ENCODE results near the gene TENM3. TPM values are rescaled to one million over a fixed set of nuclear protein-coding genes. Genes with fewer than 3 reads are reported as not detected.

TENM3 gene
- total RNA-seq, 1 experiment from 2014 or later = not detected

- Histone ChIP-seq H3K4me1 (ENCODE audit: low read length) (no peaks in the 10 kb centered on the region), H3K9me2 (replicated peaks; ENCODE audit: insufficient read depth, low read length) (no peaks in the 10 kb centered on the region), H3K9me3 (ENCODE audit: low read length) (no peaks in the 10 kb centered on the region), H3K27ac (ENCODE audit: low read length) (no peak overlapping the region), H4K20me1 (ENCODE audit: insufficient read depth, low read depth, low read length) (no peaks in the 10 kb centered on the region), H3K4me2 (ENCODE audit: low read depth, low read length, poor library complexity, severe bottlenecking) (no peak overlapping the region), H3K4me3 (ENCODE audit: low read length) (no peak overlapping the region), H3K27me3 (ENCODE audit: low read length) (no peaks in the 10 kb centered on the region), H3K79me2 (ENCODE audit: low read length) (no peaks in the 10 kb centered on the region), H2AFZ (ENCODE audit: low read length) (no peak overlapping the region), H3K9ac (ENCODE audit: low read length) (no peak overlapping the region), H3K36me3 (ENCODE audit: insufficient read depth, low read length) (no peaks in the 10 kb centered on the region)
- DNase-seq = no peak
These were observed 293.1 kb downstream of the TENM3 start for GRCh38 chr4:182536221-182536811.

- Histone ChIP-seq H3K4me2 (ENCODE audit: low read depth, low read length, poor library complexity, severe bottlenecking) (no peak overlapping the region), H3K79me2 (ENCODE audit: low read length) (no peaks in the 10 kb centered on the region), H3K9me2 (replicated peaks; ENCODE audit: insufficient read depth, low read length) (no peaks in the 10 kb centered on the region), H3K4me3 (ENCODE audit: low read length) (no peak overlapping the region), H3K27ac (ENCODE audit: low read length) (no peak overlapping the region), H3K36me3 (ENCODE audit: insufficient read depth, low read length) (no peaks in the 10 kb centered on the region), H4K20me1 (ENCODE audit: insufficient read depth, low read depth, low read length) (no peaks in the 10 kb centered on the region), H3K27me3 (ENCODE audit: low read length) (no peaks in the 10 kb centered on the region), H2AFZ (ENCODE audit: low read length) (no peak overlapping the region), H3K9ac (ENCODE audit: low read length) (no peak overlapping the region), H3K9me3 (ENCODE audit: low read length) (no peaks in the 10 kb centered on the region), H3K4me1 (ENCODE audit: low read length) (no peaks in the 10 kb centered on the region)
- DNase-seq = no peak
These were observed 294.0 kb downstream of the TENM3 start for GRCh38 chr4:182537031-182537795.

- Histone ChIP-seq H3K9me3 (ENCODE audit: low read length) (no peaks in the 10 kb centered on the region), H3K9ac (ENCODE audit: low read length) (no peak overlapping the region), H3K36me3 (ENCODE audit: insufficient read depth, low read length) (no peaks in the 10 kb centered on the region), H4K20me1 (ENCODE audit: insufficient read depth, low read depth, low read length) (no peaks in the 10 kb centered on the region), H2AFZ (ENCODE audit: low read length) (no peak overlapping the region), H3K4me2 (ENCODE audit: low read depth, low read length, poor library complexity, severe bottlenecking) (no peak overlapping the region), H3K27ac (ENCODE audit: low read length) (no peak overlapping the region), H3K9me2 (replicated peaks; ENCODE audit: insufficient read depth, low read length) (no peaks in the 10 kb centered on the region), H3K79me2 (ENCODE audit: low read length) (no peaks in the 10 kb centered on the region), H3K4me1 (ENCODE audit: low read length) (no peaks in the 10 kb centered on the region), H3K4me3 (ENCODE audit: low read length) (no peak overlapping the region), H3K27me3 (ENCODE audit: low read length) (no peaks in the 10 kb centered on the region)
- no peak for DNase-seq
These were observed 294.8 kb downstream of the TENM3 start for GRCh38 chr4:182538031-182538430.

- Histone ChIP-seq H4K20me1 (ENCODE audit: insufficient read depth, low read depth, low read length) (no peaks in the 10 kb centered on the region), H3K79me2 (ENCODE audit: low read length) (no peaks in the 10 kb centered on the region), H3K27me3 (ENCODE audit: low read length) (no peaks in the 10 kb centered on the region), H3K9me2 (replicated peaks; ENCODE audit: insufficient read depth, low read length) (no peaks in the 10 kb centered on the region), H3K9me3 (ENCODE audit: low read length) (no peaks in the 10 kb centered on the region), H2AFZ (ENCODE audit: low read length) (no peak overlapping the region), H3K4me1 (ENCODE audit: low read length) (no peaks in the 10 kb centered on the region), H3K9ac (ENCODE audit: low read length) (no peak overlapping the region), H3K27ac (ENCODE audit: low read length) (no peak overlapping the region), H3K4me2 (ENCODE audit: low read depth, low read length, poor library complexity, severe bottlenecking) (no peak overlapping the region), H3K36me3 (ENCODE audit: insufficient read depth, low read length) (no peaks in the 10 kb centered on the region), H3K4me3 (ENCODE audit: low read length) (no peak overlapping the region)
- DNase-seq = no peak
These were observed 297.3 kb downstream of the TENM3 start for GRCh38 chr4:182540496-182540895.

GRCh38 chr4:182547435-182547834, 304.2 kb downstream of the TENM3 start:
- Histone ChIP-seq H3K9me2 (replicated peaks; ENCODE audit: insufficient read depth, low read length) (no peaks in the 10 kb centered on the region), H3K36me3 (ENCODE audit: insufficient read depth, low read length) (no peaks in the 10 kb centered on the region), H2AFZ (ENCODE audit: low read length) (no peak overlapping the region), H3K27me3 (ENCODE audit: low read length) (no peaks in the 10 kb centered on the region), H4K20me1 (ENCODE audit: insufficient read depth, low read depth, low read length) (no peaks in the 10 kb centered on the region), H3K4me2 (ENCODE audit: low read depth, low read length, poor library complexity, severe bottlenecking) (no peak overlapping the region), H3K79me2 (ENCODE audit: low read length) (no peaks in the 10 kb centered on the region), H3K9ac (ENCODE audit: low read length) (no peak overlapping the region), H3K4me3 (ENCODE audit: low read length) (no peak overlapping the region), H3K4me1 (ENCODE audit: low read length) (no peaks in the 10 kb centered on the region), H3K27ac (ENCODE audit: low read length) (no peak overlapping the region), H3K9me3 (ENCODE audit: low read length) (no peaks in the 10 kb centered on the region)
- no peak for DNase-seq

GRCh38 chr4:182548156-182548555, 305.0 kb downstream of the TENM3 start:
- H3K9ac ChIP-seq (ENCODE audit: low read length) = no peak overlapping the region
- no peak overlapping the region for H3K4me2 ChIP-seq (ENCODE audit: low read depth, low read length, poor library complexity, severe bottlenecking)
- H2AFZ ChIP-seq (ENCODE audit: low read length) = no peak overlapping the region
- DNase-seq = no peak
- no peaks in the 10 kb centered on the region for H3K27me3 ChIP-seq (ENCODE audit: low read length)
- no peaks in the 10 kb centered on the region for H3K9me3 ChIP-seq (ENCODE audit: low read length)
- H3K79me2 ChIP-seq (ENCODE audit: low read length) = no peaks in the 10 kb centered on the region
- H3K27ac ChIP-seq (ENCODE audit: low read length) = no peak overlapping the region
- H3K36me3 ChIP-seq (ENCODE audit: insufficient read depth, low read length) = no peaks in the 10 kb centered on the region
- no peak overlapping the region for H3K4me3 ChIP-seq (ENCODE audit: low read length)
- H3K4me1 ChIP-seq (ENCODE audit: low read length) = no peaks in the 10 kb centered on the region
- H3K9me2 ChIP-seq (replicated peaks; ENCODE audit: insufficient read depth, low read length) = no peaks in the 10 kb centered on the region
- H4K20me1 ChIP-seq (ENCODE audit: insufficient read depth, low read depth, low read length) = no peaks in the 10 kb centered on the region

GRCh38 chr4:182549356-182549755, 306.2 kb downstream of the TENM3 start:
- H3K4me2 ChIP-seq (ENCODE audit: low read depth, low read length, poor library complexity, severe bottlenecking) = no peak overlapping the region
- H3K9me3 ChIP-seq (ENCODE audit: low read length) = no peaks in the 10 kb centered on the region
- no peaks in the 10 kb centered on the region for H3K36me3 ChIP-seq (ENCODE audit: insufficient read depth, low read length)
- no peaks in the 10 kb centered on the region for H3K27me3 ChIP-seq (ENCODE audit: low read length)
- no peaks in the 10 kb centered on the region for H3K79me2 ChIP-seq (ENCODE audit: low read length)
- H3K9me2 ChIP-seq (replicated peaks; ENCODE audit: insufficient read depth, low read length) = no peaks in the 10 kb centered on the region
- no peaks in the 10 kb centered on the region for H4K20me1 ChIP-seq (ENCODE audit: insufficient read depth, low read depth, low read length)
- no peak overlapping the region for H3K4me3 ChIP-seq (ENCODE audit: low read length)
- H3K9ac ChIP-seq (ENCODE audit: low read length) = no peak overlapping the region
- H3K27ac ChIP-seq (ENCODE audit: low read length) = no peak overlapping the region
- DNase-seq = no peak
- H3K4me1 ChIP-seq (ENCODE audit: low read length) = no peaks in the 10 kb centered on the region
- H2AFZ ChIP-seq (ENCODE audit: low read length) = no peak overlapping the region

GRCh38 chr4:182552948-182553347, 309.7 kb downstream of the TENM3 start:
- no peaks in the 10 kb centered on the region for H3K27me3 ChIP-seq (ENCODE audit: low read length)
- no peaks in the 10 kb centered on the region for H4K20me1 ChIP-seq (ENCODE audit: insufficient read depth, low read depth, low read length)
- H3K9me2 ChIP-seq (replicated peaks; ENCODE audit: insufficient read depth, low read length) = no peaks in the 10 kb centered on the region
- no peak overlapping the region for H2AFZ ChIP-seq (ENCODE audit: low read length)
- DNase-seq = no peak
- H3K4me1 ChIP-seq (ENCODE audit: low read length) = no peaks in the 10 kb centered on the region
- no peak overlapping the region for H3K27ac ChIP-seq (ENCODE audit: low read length)
- no peaks in the 10 kb centered on the region for H3K36me3 ChIP-seq (ENCODE audit: insufficient read depth, low read length)
- no peaks in the 10 kb centered on the region for H3K79me2 ChIP-seq (ENCODE audit: low read length)
- H3K4me2 ChIP-seq (ENCODE audit: low read depth, low read length, poor library complexity, severe bottlenecking) = no peak overlapping the region
- no peak overlapping the region for H3K9ac ChIP-seq (ENCODE audit: low read length)
- H3K4me3 ChIP-seq (ENCODE audit: low read length) = no peak overlapping the region
- no peaks in the 10 kb centered on the region for H3K9me3 ChIP-seq (ENCODE audit: low read length)
